HFF-Myc (cell line): ENCODE results near the gene GREM1.
A peak's percentile ranks its signal among the peaks of the same experiment; 100 is the strongest.

ENCODE experiments used
- DNase-seq: peaks from one replicate; pipeline ENCODE4 v3.0.0-alpha.2; 2011; ENCODE audit warnings: low read depth; ENCODE audit errors: extremely low read depth
- H3K4me3 ChIP-seq: replicated peaks from 2 replicates; pipeline ENCODE4 v1.5.1; 2011; ENCODE audit warnings: low read depth, mild to moderate bottlenecking, control low read depth, low read length
- TF ChIP-seq, protein P1 (sequence below): IDR thresholded peaks from 2 replicates; pipeline ENCODE4 v1.5.1; 2012; ENCODE audit warnings: mild to moderate bottlenecking, low read depth, low read length, control low read depth; ENCODE audit errors: missing control alignments

Gene GREM1

DNA sequence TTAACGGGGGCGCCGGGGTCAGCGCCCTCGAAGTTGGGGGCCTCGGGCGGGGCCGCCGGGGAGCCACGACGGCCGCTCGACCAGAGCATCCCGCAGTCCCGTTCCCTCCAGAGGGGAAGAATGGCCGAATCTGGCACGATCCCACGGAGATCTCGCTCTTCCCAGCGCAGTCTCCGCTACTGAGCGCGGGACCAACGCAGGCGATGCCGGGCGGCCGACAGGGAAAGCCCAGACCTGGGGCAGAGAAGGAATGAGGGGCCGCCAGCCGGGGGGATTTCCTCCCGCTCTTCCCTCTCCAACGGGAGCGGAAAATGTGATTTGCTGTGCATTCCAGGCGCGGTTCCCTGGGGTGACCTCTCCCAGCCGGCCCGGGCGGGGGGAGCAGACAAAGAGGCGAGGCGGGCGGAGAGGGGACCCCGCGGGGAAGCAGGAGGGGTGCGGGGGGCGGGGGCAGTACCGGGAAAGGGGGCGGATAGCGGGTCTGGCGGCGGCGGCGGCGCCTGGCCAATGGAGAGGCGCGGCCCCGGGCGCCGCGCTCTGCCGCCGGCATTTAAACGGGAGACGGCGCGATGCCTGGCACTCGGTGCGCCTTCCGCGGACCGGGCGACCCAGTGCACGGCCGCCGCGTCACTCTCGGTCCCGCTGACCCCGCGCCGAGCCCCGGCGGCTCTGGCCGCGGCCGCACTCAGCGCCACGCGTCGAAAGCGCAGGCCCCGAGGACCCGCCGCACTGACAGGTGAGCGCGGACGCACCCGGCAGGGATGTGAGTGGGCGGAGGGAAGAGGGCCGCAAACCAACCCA is at the start of gene GREM1:
Gene GREM1 (plus strand): TSS at position 579 of the 801 bp plus-strand sequence. CDS start 12,687 bp downstream, outside the sequence.
- peak within 1 kb of the TSS; percentile 59 for H3K4me3 ChIP-seq
- no peak for DNase-seq
- TF ChIP-seq, protein P1, sequence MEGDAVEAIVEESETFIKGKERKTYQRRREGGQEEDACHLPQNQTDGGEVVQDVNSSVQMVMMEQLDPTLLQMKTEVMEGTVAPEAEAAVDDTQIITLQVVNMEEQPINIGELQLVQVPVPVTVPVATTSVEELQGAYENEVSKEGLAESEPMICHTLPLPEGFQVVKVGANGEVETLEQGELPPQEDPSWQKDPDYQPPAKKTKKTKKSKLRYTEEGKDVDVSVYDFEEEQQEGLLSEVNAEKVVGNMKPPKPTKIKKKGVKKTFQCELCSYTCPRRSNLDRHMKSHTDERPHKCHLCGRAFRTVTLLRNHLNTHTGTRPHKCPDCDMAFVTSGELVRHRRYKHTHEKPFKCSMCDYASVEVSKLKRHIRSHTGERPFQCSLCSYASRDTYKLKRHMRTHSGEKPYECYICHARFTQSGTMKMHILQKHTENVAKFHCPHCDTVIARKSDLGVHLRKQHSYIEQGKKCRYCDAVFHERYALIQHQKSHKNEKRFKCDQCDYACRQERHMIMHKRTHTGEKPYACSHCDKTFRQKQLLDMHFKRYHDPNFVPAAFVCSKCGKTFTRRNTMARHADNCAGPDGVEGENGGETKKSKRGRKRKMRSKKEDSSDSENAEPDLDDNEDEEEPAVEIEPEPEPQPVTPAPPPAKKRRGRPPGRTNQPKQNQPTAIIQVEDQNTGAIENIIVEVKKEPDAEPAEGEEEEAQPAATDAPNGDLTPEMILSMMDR: no peak

DNA sequence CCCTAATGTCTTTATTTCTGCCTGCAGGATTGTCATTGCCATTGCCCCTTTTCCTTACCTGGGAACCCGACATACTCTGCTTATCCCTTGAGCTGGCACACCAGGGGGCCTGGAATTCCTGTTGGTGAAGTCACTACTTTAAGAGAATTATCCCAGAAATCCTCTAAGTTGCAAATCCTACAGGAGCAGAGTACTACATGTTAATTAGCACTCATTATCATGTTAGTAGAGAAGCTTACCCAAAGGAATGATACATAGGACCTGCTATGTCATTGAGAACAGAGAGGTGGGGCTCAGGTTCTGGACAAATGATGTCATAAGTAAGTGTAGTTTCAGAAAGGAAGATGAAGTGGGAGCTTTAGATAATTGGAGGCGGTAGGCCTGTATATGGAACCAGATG is 48.9 kb upstream of the GREM1 start:
- TF ChIP-seq, protein P1: no peak
- no peak for DNase-seq
- H3K4me3 ChIP-seq: no peak overlapping the region

DNA sequence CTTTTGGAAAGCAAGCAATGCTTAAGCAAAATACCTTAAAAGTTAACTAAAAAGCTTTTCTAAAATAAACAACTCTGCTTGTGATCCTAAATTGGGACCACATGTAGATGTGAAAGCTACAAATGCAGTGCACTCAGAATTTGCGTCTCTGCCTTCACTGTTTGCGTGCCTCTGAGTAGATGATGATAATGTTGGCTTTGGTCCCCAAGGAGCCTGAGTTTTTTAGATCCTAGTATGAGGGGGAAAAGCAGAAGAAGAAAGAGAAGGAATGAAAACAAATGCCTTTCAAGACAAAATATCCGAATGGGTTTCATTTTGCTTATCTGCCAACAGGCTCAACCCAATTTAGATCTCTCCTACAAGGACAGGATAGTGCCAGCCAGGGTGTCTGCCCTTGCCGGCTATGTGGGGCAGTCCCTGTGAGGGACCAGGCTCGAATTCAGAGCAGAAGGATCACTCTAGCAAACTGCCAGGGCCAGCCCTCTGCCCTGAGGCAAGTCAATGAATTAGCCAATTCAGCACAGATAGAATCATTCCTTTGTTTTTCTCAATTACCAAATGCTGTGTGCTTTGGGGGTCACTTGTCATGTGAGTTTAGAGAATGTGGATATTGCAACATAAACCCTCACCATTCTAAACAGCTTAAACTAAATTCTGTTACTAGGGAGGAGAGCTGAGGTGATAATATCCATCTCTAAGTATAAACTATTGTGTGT is 47.8 kb upstream of the GREM1 start:
- H3K4me3 ChIP-seq: no peak overlapping the region
- no peak for DNase-seq

DNA sequence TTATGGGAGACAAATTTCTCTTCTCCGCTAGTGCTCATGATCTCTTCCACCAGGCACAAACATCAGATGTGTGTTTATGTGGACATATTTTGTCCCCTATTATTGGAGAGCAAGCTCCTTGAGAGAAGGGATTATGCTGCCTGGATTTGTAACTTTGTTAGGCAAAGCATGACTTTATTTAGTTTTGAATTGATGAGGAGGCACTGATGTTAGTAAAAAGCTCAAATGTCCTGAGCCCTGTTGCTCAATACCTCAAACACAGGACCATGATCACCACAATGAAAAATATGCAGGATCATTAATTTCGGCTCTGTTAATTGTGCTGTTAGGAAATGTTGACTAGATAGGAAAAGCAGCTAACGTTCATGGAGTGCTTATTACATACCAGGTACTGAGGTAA is 47.2 kb upstream of the GREM1 start:
- TF ChIP-seq, protein P1: no peak
- no peak overlapping the region for H3K4me3 ChIP-seq
- no peak for DNase-seq

More for the DNA sequence above, 47.8 kb upstream of the GREM1 start:
- TF ChIP-seq, protein P1: no peak

DNA sequence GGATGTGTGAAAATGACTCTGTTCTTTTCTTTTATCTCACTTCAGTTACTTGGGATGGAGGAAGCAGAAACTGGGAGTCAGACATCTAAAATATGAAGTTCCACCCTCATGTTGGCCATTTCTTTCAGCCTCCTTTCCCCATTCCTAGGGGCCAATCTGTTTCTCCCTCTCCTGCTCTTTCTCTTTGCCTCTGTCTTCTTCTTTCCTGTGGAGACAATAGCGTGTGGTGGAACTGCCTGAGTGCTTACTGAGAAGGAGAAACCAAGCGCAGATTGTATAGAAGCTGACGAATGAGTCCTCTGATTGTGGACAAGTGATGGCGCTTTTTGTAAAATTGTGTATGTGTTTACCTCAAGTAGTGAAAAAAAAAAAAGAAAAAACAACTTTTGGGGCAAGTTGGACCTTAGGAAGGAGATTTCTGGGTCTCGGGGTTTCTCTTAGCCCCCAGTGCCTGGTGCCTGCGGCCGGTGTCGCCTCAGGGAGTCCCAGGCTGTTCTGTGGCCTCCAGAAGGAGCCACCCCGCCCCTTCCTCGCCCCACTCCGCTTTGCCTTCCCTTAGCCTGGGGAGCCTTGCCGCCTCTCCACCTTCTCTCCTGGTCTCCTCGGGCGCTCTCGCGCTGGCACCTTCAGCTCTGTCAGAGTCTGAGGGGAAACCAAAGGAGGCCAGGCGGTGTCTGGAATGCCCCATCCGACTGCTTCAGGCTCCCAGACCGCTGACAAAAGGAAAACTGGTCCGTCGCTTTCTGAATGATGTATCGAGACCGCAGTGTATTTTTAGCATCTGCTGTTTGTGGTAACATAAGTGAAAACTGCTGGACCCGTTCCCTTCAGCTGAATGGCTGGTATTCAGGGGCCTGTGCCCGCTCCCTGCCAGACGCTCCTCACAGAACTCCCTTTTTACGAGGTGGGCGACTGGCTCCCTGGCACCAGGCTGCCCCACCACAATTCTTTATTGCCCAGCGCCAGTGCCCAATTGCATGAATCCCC is 46.2 kb upstream of the GREM1 start:
- DNase-seq: no peak
- no peak overlapping the region for H3K4me3 ChIP-seq
- TF ChIP-seq, protein P1: no peak

DNA sequence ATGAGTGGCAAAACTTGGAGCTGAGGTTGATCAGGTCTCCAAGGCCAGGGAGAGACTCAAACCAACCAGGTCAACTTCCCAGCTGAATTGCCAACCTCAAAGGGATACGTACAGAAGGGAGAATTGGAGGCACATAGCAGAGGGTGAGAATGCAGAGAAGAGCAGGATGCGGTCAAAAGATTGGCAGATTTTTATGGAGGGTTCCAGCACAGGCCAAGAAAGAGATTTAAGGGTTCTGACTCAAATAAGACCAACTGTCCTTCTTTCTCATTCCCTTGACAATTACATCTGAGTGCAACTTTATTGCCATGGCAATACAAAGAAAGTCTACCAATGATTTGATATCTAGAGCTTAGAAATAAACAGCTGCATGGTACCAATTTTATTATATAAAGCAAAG is 43.1 kb upstream of the GREM1 start:
- no peak for DNase-seq
- TF ChIP-seq, protein P1: no peak
- H3K4me3 ChIP-seq: no peak overlapping the region
